MM.1S (cell line): ENCODE measurements around the gene PCCA.

Experiments
- EZH2 ChIP-seq: fragments of 300-600 bp; sonication (generic); optimal IDR thresholded peaks from 2 replicates; pipeline ENCODE3; 2017; ENCODE audit warnings: low read depth, mild to moderate bottlenecking, antibody characterized with exemption, low read length, mixed read lengths
- EZH2phosphoT487 ChIP-seq: fragments of 300-600 bp; sonication (generic); IDR thresholded peaks from 2 replicates; pipeline ENCODE4 v1.6.1; 2018; ENCODE audit warnings: antibody characterized with exemption, low read length
- TF ChIP-seq, protein P1 (sequence below): fragments of 300-600 bp; sonication (generic); IDR thresholded peaks from 2 replicates; pipeline ENCODE4 v1.5.1; 2016; ENCODE audit warnings: antibody characterized with exemption, low read length, mixed read lengths

DNA sequence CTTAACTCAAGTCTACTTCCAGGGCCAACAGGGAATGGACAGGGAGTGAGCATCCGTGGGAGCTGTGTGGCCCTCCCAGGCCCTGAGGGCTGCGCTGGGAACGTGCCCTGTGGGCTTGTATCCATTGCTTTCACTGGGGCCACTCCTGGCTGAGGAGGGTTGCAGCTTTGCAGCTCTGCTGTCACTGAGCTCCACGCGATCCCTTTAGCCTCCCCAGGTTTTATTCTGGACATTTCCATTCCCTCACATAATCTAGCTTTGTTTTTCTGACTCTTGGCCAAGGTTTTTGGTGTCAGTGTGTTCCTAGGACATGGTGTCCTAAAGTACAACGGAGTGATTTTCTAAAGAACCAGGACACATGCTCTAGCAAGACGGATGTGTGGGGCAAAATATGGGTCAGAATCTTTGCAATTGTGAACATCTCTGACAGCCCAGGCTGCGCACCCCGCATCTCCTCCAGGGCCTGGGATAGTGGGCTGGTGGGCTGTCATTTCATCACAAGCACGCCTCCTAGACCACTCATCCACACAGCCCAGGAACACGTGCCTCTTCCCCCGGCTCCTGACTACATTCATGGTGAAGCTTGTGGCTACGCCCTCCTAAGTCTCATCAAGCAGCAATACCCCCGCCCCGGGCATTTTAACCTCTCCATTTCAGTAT is 471.7 kb downstream of the PCCA start:
- TF ChIP-seq, protein P1, sequence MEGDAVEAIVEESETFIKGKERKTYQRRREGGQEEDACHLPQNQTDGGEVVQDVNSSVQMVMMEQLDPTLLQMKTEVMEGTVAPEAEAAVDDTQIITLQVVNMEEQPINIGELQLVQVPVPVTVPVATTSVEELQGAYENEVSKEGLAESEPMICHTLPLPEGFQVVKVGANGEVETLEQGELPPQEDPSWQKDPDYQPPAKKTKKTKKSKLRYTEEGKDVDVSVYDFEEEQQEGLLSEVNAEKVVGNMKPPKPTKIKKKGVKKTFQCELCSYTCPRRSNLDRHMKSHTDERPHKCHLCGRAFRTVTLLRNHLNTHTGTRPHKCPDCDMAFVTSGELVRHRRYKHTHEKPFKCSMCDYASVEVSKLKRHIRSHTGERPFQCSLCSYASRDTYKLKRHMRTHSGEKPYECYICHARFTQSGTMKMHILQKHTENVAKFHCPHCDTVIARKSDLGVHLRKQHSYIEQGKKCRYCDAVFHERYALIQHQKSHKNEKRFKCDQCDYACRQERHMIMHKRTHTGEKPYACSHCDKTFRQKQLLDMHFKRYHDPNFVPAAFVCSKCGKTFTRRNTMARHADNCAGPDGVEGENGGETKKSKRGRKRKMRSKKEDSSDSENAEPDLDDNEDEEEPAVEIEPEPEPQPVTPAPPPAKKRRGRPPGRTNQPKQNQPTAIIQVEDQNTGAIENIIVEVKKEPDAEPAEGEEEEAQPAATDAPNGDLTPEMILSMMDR, result no peak
- no peak for TF ChIP-seq EZH2phosphoT487
- TF ChIP-seq EZH2, result no peak
